Liver (tissue), 9 donors: Measurements from ENCODE around the gene UBE2E2. TPM values are rescaled to one million over a fixed set of nuclear protein-coding genes. Genes with fewer than 3 reads are reported as not detected.

Experiments
- DNase-seq: peaks from one replicate; pipeline ENCODE4 v3.0.0-alpha.2; 2017; ENCODE audit warnings: low spot score
- H3K27ac ChIP-seq, 2 donors: one replicate each; pipeline ENCODE4 v1.7.0; 2013; ENCODE audit warnings: inconsistent platforms in 2 of 2, low read length in 2 of 2, control low read depth in 1 of 2, low read depth in 1 of 2, mild to moderate bottlenecking in 1 of 2
- H3K27me3 ChIP-seq, 4 donors: one replicate each; pipeline versions ENCODE4 v1.6.1 to v1.7.0; 2013; ENCODE audit warnings: low read length in 3 of 4, inconsistent platforms in 1 of 4, mild to moderate bottlenecking in 1 of 4, moderate library complexity in 1 of 4; ENCODE audit not compliant: control insufficient read depth in 4 of 4, insufficient read depth in 4 of 4
- H3K36me3 ChIP-seq, 4 donors: one replicate each; pipeline versions ENCODE4 v1.6.1 to v1.7.0; 2013; ENCODE audit warnings: low read length in 3 of 4, mild to moderate bottlenecking in 3 of 4, low read depth in 1 of 4, moderate library complexity in 1 of 4; ENCODE audit not compliant: control insufficient read depth in 4 of 4, insufficient read depth in 3 of 4
- H3K4me1 ChIP-seq, 4 donors: one replicate each; pipeline versions ENCODE4 v1.6.1 to v1.7.0; 2013; ENCODE audit warnings: low read length in 3 of 4, mild to moderate bottlenecking in 3 of 4, moderate library complexity in 1 of 4; ENCODE audit not compliant: control insufficient read depth in 4 of 4, insufficient read depth in 4 of 4
- H3K4me3 ChIP-seq, 3 donors: one replicate each; pipeline versions ENCODE4 v1.6.1 to v1.7.0; 2013; ENCODE audit warnings: low read length in 3 of 3, control low read depth in 1 of 3, low read depth in 1 of 3, mild to moderate bottlenecking in 1 of 3
- H3K9ac ChIP-seq, 2 donors: one replicate each; pipeline ENCODE4 v1.7.0; 2013; ENCODE audit warnings: low read length in 2 of 2, mild to moderate bottlenecking in 2 of 2, moderate library complexity in 2 of 2, control low read depth in 1 of 2, low read depth in 1 of 2
- H3K9me3 ChIP-seq, 4 donors: one replicate each; pipeline versions ENCODE4 v1.6.1 to v1.7.0; 2013; ENCODE audit warnings: low read length in 3 of 4; ENCODE audit not compliant: control insufficient read depth in 4 of 4
- EGR1 ChIP-seq, 2 donors: IDR thresholded peaks; 2 replicates each; pipeline ENCODE4 v1.6.1; 2016 to 2018; ENCODE audit warnings: antibody characterized with exemption in 2 of 2, low read depth in 2 of 2
- FOXA1 ChIP-seq: IDR thresholded peaks from 2 replicates; pipeline ENCODE4 v1.6.1; 2016; ENCODE audit warnings: antibody characterized with exemption
- FOXA2 ChIP-seq: IDR thresholded peaks from 2 replicates; pipeline ENCODE4 v1.6.1; 2016; ENCODE audit warnings: antibody characterized with exemption
- GABPA ChIP-seq, 2 donors: IDR thresholded peaks in 1 of 2; conservative IDR thresholded peaks in 1 of 2; 2 replicates each; pipeline ENCODE4 v1.6.1; 2016; ENCODE audit warnings: antibody characterized with exemption in 2 of 2, mild to moderate bottlenecking in 1 of 2, moderate library complexity in 1 of 2
- HNF4A ChIP-seq, 2 donors: conservative IDR thresholded peaks; 2 replicates each; pipeline ENCODE4 v1.6.1; 2016; ENCODE audit warnings: antibody characterized with exemption in 2 of 2, mild to moderate bottlenecking in 2 of 2
- HNF4G ChIP-seq: IDR thresholded peaks from 2 replicates; pipeline ENCODE4 v1.6.1; 2016; ENCODE audit warnings: antibody characterized with exemption
- JUND ChIP-seq, 2 donors: IDR thresholded peaks; 2 replicates each; pipeline ENCODE4 v1.6.1; 2016; ENCODE audit warnings: antibody characterized with exemption in 2 of 2
- NR2F2 ChIP-seq: IDR thresholded peaks from 2 replicates; pipeline ENCODE4 v1.6.1; 2016; ENCODE audit warnings: antibody characterized with exemption
- RAD21 ChIP-seq, 2 donors: IDR thresholded peaks; 2 replicates each; pipeline ENCODE4 v1.6.1; 2016; ENCODE audit warnings: antibody characterized with exemption in 2 of 2, mild to moderate bottlenecking in 2 of 2
- RXRA ChIP-seq, 2 donors: IDR thresholded peaks; 2 replicates each; pipeline ENCODE4 v1.6.1; 2017 to 2018; ENCODE audit warnings: antibody characterized with exemption in 2 of 2, mild to moderate bottlenecking in 1 of 2
- TAF1 ChIP-seq: conservative IDR thresholded peaks from 2 replicates; pipeline ENCODE4 v1.6.1; 2016; ENCODE audit warnings: antibody characterized with exemption, mild to moderate bottlenecking
- YY1 ChIP-seq: IDR thresholded peaks from 2 replicates; pipeline ENCODE4 v1.6.1; 2016; ENCODE audit warnings: antibody characterized with exemption, mild to moderate bottlenecking
- WGBS: extraction: QIAGEN DNeasy Blood & Tissue Kit; methylation state at CpG from one replicate; pipeline ENCODE4 v1.1.7; 2013; 5-methylcytosine and 5-hydroxymethylcytosine counted together
- polyA plus RNA-seq, 2 donors: library from polyadenylated mRNA; stranded (reverse) in 1 of 2; unstranded in 1 of 2; fragments of 200-250 nt in 1 of 2; fragments of >200 nt in 1 of 2; fragmentation: Nextera tagmentation in 1 of 2; extraction: Ambion mirVana in 1 of 2; gene quantifications; one replicate each; pipeline versions ENCODE4 v1.2.1 to v1.2.3, GENCODE V29; 2013 to 2015
- total RNA-seq, 2 donors: library from RNA; depleted of rRNA; stranded (reverse); fragments of >200 nt; gene quantifications; one replicate each; pipeline ENCODE4 v1.2.3, GENCODE V29; 2014
- TF ChIP-seq, protein P1 (sequence below): fragments of 150-350 bp; IDR thresholded peaks from 2 replicates; pipeline ENCODE4 v1.5.1; 2017; ENCODE audit warnings: improper control_type of control experiment, low read depth, low read length; ENCODE audit not compliant: missing input control
- TF ChIP-seq, protein P2 (sequence below): IDR thresholded peaks from 2 replicates; pipeline ENCODE4 v1.6.1; 2016; ENCODE audit warnings: antibody characterized with exemption
- TF ChIP-seq, protein P3 (sequence below): IDR thresholded peaks from 2 replicates; pipeline ENCODE4 v1.6.1; 2016; ENCODE audit warnings: antibody characterized with exemption
- TF ChIP-seq, protein P4 (sequence below): IDR thresholded peaks from 2 replicates; pipeline ENCODE4 v1.6.1; 2016; ENCODE audit warnings: antibody characterized with exemption
- donor health status: healthy.
- donor health status: healthy.
- donor health status: healthy.
- donor health status: healthy.
- donor health status: healthy.

The UBE2E2 gene
- total and polyA plus RNA-seq, 4 donors: 9.0 to 27.8 (median 16.8) TPM

DNA sequence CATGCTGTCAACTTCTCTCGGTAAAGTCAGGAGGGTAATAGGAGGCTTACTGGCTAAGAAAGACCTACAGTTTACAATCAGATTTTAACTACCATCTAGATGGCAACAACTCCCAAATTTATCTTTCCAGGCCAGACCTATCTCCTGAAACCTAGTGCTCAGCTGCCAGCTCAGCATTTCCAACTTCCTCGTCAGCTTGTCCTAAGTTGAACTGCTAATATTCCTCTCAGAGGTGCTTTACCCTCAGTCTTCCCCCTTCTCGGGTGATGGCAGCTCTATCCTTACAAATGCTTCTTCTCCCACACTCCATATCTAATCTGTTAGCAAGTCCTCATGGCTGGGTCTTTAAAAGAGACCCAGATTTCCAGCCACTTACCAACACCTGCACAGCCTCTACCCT is 36.9 kb upstream of the UBE2E2 start:
- Histone ChIP-seq H3K9ac (no peak overlapping the region), H3K4me1 (no peaks in the 10 kb centered on the region), H3K27me3 (peaks cover 0 to 2% (median 0%) of the 10 kb centered on the region in 4 donors), H3K4me3 (no peak overlapping the region), H3K27ac (no peak overlapping the region), H3K9me3 (no peaks in the 10 kb centered on the region), H3K36me3 (no peaks in the 10 kb centered on the region)
- no peak for DNase-seq
- no peak for TF ChIP-seq FOXA2
- no peak for TF ChIP-seq HNF4A (conservative IDR thresholded peaks at IDR 0.05)
- TF ChIP-seq RXRA (IDR thresholded peaks at IDR 0.05): no peak
- no peak for TF ChIP-seq GABPA (IDR thresholded peaks at IDR 0.05 in 1 of 2, conservative IDR thresholded peaks at IDR 0.05 in 1 of 2)
- TF ChIP-seq, protein P1, sequence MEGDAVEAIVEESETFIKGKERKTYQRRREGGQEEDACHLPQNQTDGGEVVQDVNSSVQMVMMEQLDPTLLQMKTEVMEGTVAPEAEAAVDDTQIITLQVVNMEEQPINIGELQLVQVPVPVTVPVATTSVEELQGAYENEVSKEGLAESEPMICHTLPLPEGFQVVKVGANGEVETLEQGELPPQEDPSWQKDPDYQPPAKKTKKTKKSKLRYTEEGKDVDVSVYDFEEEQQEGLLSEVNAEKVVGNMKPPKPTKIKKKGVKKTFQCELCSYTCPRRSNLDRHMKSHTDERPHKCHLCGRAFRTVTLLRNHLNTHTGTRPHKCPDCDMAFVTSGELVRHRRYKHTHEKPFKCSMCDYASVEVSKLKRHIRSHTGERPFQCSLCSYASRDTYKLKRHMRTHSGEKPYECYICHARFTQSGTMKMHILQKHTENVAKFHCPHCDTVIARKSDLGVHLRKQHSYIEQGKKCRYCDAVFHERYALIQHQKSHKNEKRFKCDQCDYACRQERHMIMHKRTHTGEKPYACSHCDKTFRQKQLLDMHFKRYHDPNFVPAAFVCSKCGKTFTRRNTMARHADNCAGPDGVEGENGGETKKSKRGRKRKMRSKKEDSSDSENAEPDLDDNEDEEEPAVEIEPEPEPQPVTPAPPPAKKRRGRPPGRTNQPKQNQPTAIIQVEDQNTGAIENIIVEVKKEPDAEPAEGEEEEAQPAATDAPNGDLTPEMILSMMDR: no peak
- no peak for TF ChIP-seq FOXA1
- TF ChIP-seq EGR1 (IDR thresholded peaks at IDR 0.05; ENCODE audit: low read depth in 2 of 2): no peak
- 70% methylated on average over 3 of the region's 3 CpGs for WGBS

DNA sequence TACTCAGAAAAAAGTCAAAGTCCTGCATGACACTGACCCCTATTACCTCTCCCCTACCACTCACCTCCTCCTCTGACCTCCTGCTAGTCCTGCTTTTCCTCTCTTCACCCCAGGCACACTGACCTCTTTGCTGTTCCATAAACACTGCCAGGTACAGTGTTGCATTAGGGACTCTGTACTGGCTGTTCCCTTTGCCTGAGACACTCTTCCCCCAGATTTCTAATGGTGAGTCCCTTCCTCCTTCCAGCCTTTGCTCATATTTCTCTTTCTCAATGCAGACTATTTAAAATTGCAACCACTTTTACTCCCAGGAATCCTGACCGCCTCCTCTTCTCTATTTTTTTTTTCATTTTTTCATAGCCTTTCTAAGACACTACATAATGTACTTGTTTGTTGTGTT is 36.3 kb upstream of the UBE2E2 start:
- Histone ChIP-seq H3K4me1 (no peaks in the 10 kb centered on the region), H3K36me3 (no peaks in the 10 kb centered on the region), H3K4me3 (no peak overlapping the region), H3K9me3 (no peaks in the 10 kb centered on the region), H3K9ac (no peak overlapping the region), H3K27me3 (peaks cover 0 to 2% (median 0%) of the 10 kb centered on the region in 4 donors), H3K27ac (no peak overlapping the region)
- 90% methylated on average over 1 of the region's 1 CpG for WGBS
- TF ChIP-seq RAD21 (IDR thresholded peaks at IDR 0.05) (no peak), RXRA (IDR thresholded peaks at IDR 0.05) (no peak), NR2F2 (no peak), FOXA1 (no peak), HNF4G (no peak), HNF4A (conservative IDR thresholded peaks at IDR 0.05) (no peak), JUND (IDR thresholded peaks at IDR 0.05) (no peak), FOXA2 (no peak), YY1 (no peak), GABPA (IDR thresholded peaks at IDR 0.05 in 1 of 2, conservative IDR thresholded peaks at IDR 0.05 in 1 of 2) (no peak), EGR1 (IDR thresholded peaks at IDR 0.05; ENCODE audit: low read depth in 2 of 2) (no peak), TAF1 (no peak)
- TF ChIP-seq, protein P2, sequence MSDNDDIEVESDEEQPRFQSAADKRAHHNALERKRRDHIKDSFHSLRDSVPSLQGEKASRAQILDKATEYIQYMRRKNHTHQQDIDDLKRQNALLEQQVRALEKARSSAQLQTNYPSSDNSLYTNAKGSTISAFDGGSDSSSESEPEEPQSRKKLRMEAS: no peak
- TF ChIP-seq, protein P3, sequence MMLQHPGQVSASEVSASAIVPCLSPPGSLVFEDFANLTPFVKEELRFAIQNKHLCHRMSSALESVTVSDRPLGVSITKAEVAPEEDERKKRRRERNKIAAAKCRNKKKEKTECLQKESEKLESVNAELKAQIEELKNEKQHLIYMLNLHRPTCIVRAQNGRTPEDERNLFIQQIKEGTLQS: no peak
- TF ChIP-seq, protein P4, sequence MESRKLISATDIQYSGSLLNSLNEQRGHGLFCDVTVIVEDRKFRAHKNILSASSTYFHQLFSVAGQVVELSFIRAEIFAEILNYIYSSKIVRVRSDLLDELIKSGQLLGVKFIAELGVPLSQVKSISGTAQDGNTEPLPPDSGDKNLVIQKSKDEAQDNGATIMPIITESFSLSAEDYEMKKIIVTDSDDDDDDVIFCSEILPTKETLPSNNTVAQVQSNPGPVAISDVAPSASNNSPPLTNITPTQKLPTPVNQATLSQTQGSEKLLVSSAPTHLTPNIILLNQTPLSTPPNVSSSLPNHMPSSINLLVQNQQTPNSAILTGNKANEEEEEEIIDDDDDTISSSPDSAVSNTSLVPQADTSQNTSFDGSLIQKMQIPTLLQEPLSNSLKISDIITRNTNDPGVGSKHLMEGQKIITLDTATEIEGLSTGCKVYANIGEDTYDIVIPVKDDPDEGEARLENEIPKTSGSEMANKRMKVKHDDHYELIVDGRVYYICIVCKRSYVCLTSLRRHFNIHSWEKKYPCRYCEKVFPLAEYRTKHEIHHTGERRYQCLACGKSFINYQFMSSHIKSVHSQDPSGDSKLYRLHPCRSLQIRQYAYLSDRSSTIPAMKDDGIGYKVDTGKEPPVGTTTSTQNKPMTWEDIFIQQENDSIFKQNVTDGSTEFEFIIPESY: no peak
- DNase-seq: no peak
